GM13977 (cell line): ENCODE results near the gene AGR2.
A peak's percentile ranks its signal among the peaks of the same experiment; 100 is the strongest.

ENCODE experiments used
- DNase-seq: peaks from one replicate; pipeline ENCODE4 v3.0.0; 2012; ENCODE audit warnings: low spot score
- CTCF ChIP-seq: IDR thresholded peaks from 2 replicates; pipeline ENCODE4 v1.5.1; 2012; ENCODE audit warnings: mild to moderate bottlenecking, control low read depth; ENCODE audit not compliant: insufficient read depth; ENCODE audit errors: extremely low read depth, missing control alignments
- in situ Hi-C: fragments of 300-500 bp; cut with MboI; formaldehyde crosslinking; loops from one replicate; pipeline ENCODE4 v1.12.0; 2022; ENCODE audit warnings: low sequenced_read_pairs, low pct_unique_long_range_greater_than_20kb, mixed read lengths, inconsistent platforms; ENCODE audit not compliant: unreplicated experiment

Gene AGR2

GRCh38 chr7:16805441-16805840 is 642 bp upstream of the AGR2 start:
- in situ Hi-C loops: no loop called here
- no peak for TF ChIP-seq CTCF
- no peak for DNase-seq

- no peak for DNase-seq
- in situ Hi-C loops: no loop called here
- TF ChIP-seq CTCF: no peak
These were observed 722 bp downstream of the AGR2 start for GRCh38 chr7:16803881-16804673.

GRCh38 chr7:16803125-16803524 is 1.7 kb downstream of the AGR2 start:
- in situ Hi-C loops: no loop called here

GRCh38 chr7:16801579-16801978 is 3.2 kb downstream of the AGR2 start:
- no peak for TF ChIP-seq CTCF
- in situ Hi-C loops: no loop called here
- DNase-seq: no peak

More at GRCh38 chr7:16803125-16803524, 1.7 kb downstream of the AGR2 start:
- DNase-seq: no peak
- TF ChIP-seq CTCF: no peak

GRCh38 chr7:16801111-16801542 is 3.7 kb downstream of the AGR2 start:
- TF ChIP-seq CTCF: peak; percentile 53
- DNase-seq: peak; percentile 41
- in situ Hi-C loops: no loop called here

- no peak for TF ChIP-seq CTCF
- in situ Hi-C loops: no loop called here
- no peak for DNase-seq
These were observed 9.2 kb downstream of the AGR2 start for GRCh38 chr7:16795624-16796023.

GRCh38 chr7:16794986-16795385 is 9.8 kb downstream of the AGR2 start:
- no peak for TF ChIP-seq CTCF
- in situ Hi-C loops: no loop called here
- no peak for DNase-seq
